GM20431 (cell line): ENCODE data around the gene CA5A.
"Not testable (repeated sequence)": the region's sequence is repeated elsewhere in the genome, so short reads cannot be mapped to it uniquely, and the experiment has no call there.

Source experiments
- in situ Hi-C: fragments of 300-500 bp; cut with MseI, MboI; formaldehyde crosslinking; loops from one replicate; pipeline ENCODE4 v1.15.0; 2020; ENCODE audit warnings: low sequenced_read_pairs; ENCODE audit not compliant: unreplicated experiment

CA5A gene

GRCh38 chr16:87936375-87937230 is at the start of gene CA5A:
CA5A (minus strand) TSS chr16:87936529; CDS start chr16:87936450, 79 bp downstream.
- in situ Hi-C loops, result no loop called here

- in situ Hi-C loops, result not testable (repeated sequence)
Observed at GRCh38 chr16:87985493-87985892, 49.2 kb upstream of the CA5A start.

GRCh38 chr16:87984632-87985267 is 48.4 kb upstream of the CA5A start:
- in situ Hi-C loops, result no loop called here

GRCh38 chr16:87984180-87984579 is 47.9 kb upstream of the CA5A start:
- in situ Hi-C loops, result not testable (repeated sequence)

GRCh38 chr16:87983737-87984097 is 47.4 kb upstream of the CA5A start:
- in situ Hi-C loops, result not testable (repeated sequence)

GRCh38 chr16:87983072-87983736 is 46.9 kb upstream of the CA5A start:
- in situ Hi-C loops, result not testable (repeated sequence)

- in situ Hi-C loops, result no loop called here
Observed at GRCh38 chr16:87982581-87983041, 46.3 kb upstream of the CA5A start.

- in situ Hi-C loops, result not testable (repeated sequence)
Observed at GRCh38 chr16:87981376-87981775, 45.0 kb upstream of the CA5A start.

GRCh38 chr16:87979911-87980630 is 43.7 kb upstream of the CA5A start:
- in situ Hi-C loops, result not testable (repeated sequence)

- in situ Hi-C loops, result no loop called here
Observed at GRCh38 chr16:87979352-87979751, 43.0 kb upstream of the CA5A start.

GRCh38 chr16:87978127-87978526 is 41.8 kb upstream of the CA5A start:
- in situ Hi-C loops, result no loop called here

GRCh38 chr16:87976665-87977064 is 40.3 kb upstream of the CA5A start:
- in situ Hi-C loops, result no loop called here

GRCh38 chr16:87974178-87974577 is 37.8 kb upstream of the CA5A start:
- in situ Hi-C loops, result no loop called here

- in situ Hi-C loops, result no loop called here
Observed at GRCh38 chr16:87973717-87974116, 37.4 kb upstream of the CA5A start.

- in situ Hi-C loops, result no loop called here
Observed at GRCh38 chr16:87971933-87972332, 35.6 kb upstream of the CA5A start.

GRCh38 chr16:87970186-87970585 is 33.9 kb upstream of the CA5A start:
- in situ Hi-C loops, result no loop called here

- in situ Hi-C loops, result no loop called here
Observed at GRCh38 chr16:87968541-87968940, 32.2 kb upstream of the CA5A start.

- in situ Hi-C loops, result no loop called here
Observed at GRCh38 chr16:87966685-87967185, 30.4 kb upstream of the CA5A start.

- in situ Hi-C loops, result no loop called here
Observed at GRCh38 chr16:87966064-87966645, 29.8 kb upstream of the CA5A start.

- in situ Hi-C loops, result no loop called here
Observed at GRCh38 chr16:87965417-87965816, 29.1 kb upstream of the CA5A start.
